ENCODE data around the gene MYO3B.

MYO3B gene

GRCh38 chr2:170468557-170468956 is 290.6 kb downstream of the MYO3B start:
- TF ChIP-seq FOXP2 (optimal IDR thresholded peaks at IDR 0.05; ENCODE audit: borderline replicate concordance, extremely low read depth, extremely low read length, insufficient read depth) = no peak
- TF ChIP-seq, protein P1, sequence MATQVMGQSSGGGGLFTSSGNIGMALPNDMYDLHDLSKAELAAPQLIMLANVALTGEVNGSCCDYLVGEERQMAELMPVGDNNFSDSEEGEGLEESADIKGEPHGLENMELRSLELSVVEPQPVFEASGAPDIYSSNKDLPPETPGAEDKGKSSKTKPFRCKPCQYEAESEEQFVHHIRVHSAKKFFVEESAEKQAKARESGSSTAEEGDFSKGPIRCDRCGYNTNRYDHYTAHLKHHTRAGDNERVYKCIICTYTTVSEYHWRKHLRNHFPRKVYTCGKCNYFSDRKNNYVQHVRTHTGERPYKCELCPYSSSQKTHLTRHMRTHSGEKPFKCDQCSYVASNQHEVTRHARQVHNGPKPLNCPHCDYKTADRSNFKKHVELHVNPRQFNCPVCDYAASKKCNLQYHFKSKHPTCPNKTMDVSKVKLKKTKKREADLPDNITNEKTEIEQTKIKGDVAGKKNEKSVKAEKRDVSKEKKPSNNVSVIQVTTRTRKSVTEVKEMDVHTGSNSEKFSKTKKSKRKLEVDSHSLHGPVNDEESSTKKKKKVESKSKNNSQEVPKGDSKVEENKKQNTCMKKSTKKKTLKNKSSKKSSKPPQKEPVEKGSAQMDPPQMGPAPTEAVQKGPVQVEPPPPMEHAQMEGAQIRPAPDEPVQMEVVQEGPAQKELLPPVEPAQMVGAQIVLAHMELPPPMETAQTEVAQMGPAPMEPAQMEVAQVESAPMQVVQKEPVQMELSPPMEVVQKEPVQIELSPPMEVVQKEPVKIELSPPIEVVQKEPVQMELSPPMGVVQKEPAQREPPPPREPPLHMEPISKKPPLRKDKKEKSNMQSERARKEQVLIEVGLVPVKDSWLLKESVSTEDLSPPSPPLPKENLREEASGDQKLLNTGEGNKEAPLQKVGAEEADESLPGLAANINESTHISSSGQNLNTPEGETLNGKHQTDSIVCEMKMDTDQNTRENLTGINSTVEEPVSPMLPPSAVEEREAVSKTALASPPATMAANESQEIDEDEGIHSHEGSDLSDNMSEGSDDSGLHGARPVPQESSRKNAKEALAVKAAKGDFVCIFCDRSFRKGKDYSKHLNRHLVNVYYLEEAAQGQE (IDR thresholded peaks at IDR 0.05; ENCODE audit: insufficient read depth in 1 of 2, low read depth in 2 of 2, low read length in 2 of 2) = no peak
- no peak for TF ChIP-seq TAF1 (IDR thresholded peaks at IDR 0.05; ENCODE audit: borderline replicate concordance, insufficient read depth, low read length)

DNA sequence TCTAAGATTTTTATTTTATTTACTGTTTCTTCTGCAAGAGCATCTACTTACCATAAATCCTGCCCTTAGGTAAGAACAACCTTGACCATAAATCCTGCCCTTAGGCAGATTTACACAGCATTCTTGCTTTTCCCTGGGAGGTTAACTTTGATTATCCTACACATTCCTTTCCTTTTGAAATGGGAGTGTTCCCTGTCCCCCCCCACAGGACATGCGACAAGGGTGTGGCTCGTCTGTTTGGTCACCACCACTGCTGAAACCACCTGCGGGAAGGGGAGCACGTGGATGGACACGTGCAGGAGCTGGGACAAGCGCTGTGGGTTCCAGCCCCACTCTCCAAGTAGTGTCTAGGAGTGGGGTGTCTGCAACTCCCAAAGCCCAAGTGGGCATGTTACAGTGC is 297.9 kb downstream of the MYO3B start:
- TF ChIP-seq POLR2AphosphoS5 (IDR thresholded peaks at IDR 0.05; ENCODE audit: low read depth, low read length) (no peak), TAF1 (IDR thresholded peaks at IDR 0.05; ENCODE audit: borderline replicate concordance, insufficient read depth, low read length) (no peak), FOXP2 (optimal IDR thresholded peaks at IDR 0.05; ENCODE audit: borderline replicate concordance, extremely low read depth, extremely low read length, insufficient read depth) (no peak), SIN3A (IDR thresholded peaks at IDR 0.05; ENCODE audit: borderline replicate concordance, insufficient read depth, low read length) (no peak)
- TF ChIP-seq, protein P1 (IDR thresholded peaks at IDR 0.05; ENCODE audit: insufficient read depth in 1 of 2, low read depth in 2 of 2, low read length in 2 of 2) = no peak

DNA sequence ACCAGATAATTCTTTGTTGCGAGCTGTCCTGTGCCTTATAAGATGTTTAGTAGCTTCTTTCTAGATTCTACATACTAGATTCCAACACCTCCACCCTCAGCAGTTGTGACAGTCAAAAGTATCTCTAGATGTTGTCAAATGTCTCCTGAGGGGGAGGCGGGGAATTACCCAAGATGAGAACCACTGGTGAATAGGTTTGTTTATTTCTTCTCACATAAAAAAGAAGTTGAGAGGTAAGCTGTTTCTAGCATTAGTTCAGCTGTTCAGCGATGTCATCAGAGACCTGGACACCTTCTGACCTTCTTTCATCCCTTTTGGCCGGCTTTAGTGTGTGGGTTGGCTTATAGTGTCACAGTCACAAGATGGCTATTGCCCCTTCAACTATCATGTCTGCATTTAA is 299.7 kb downstream of the MYO3B start:
- TF ChIP-seq FOXP2 (optimal IDR thresholded peaks at IDR 0.05; ENCODE audit: borderline replicate concordance, extremely low read depth, extremely low read length, insufficient read depth) (no peak), TAF1 (IDR thresholded peaks at IDR 0.05; ENCODE audit: borderline replicate concordance, insufficient read depth, low read length) (no peak), POLR2AphosphoS5 (IDR thresholded peaks at IDR 0.05; ENCODE audit: low read depth, low read length) (no peak)
- TF ChIP-seq, protein P1 (IDR thresholded peaks at IDR 0.05; ENCODE audit: insufficient read depth in 1 of 2, low read depth in 2 of 2, low read length in 2 of 2) = no peak

DNA sequence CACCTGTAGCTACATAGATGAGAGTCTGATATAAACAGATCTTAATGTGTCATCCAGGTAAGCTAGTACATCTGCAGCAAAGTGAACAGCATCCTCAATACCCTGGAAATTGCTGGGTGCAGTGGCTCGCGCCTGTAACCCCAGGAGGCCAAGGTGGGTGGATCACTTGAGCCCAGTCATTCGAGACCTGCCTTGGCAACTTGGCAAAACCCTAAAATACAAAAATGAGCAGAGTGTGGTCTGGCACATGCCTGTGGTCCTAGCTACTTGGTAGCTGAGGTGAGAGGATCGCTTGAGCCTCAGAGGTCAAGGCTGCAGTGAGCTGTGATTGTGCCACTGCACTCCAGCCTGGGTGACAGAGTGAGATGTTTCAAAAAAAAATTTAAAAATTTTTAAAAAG is 303.3 kb downstream of the MYO3B start:
- TF ChIP-seq FOXP2 (optimal IDR thresholded peaks at IDR 0.05; ENCODE audit: borderline replicate concordance, extremely low read depth, extremely low read length, insufficient read depth) = no peak
- TF ChIP-seq POLR2AphosphoS5 (IDR thresholded peaks at IDR 0.05; ENCODE audit: low read depth, low read length) = no peak
- TF ChIP-seq TAF1 (IDR thresholded peaks at IDR 0.05; ENCODE audit: borderline replicate concordance, insufficient read depth, low read length) = no peak
- TF ChIP-seq SIN3A (IDR thresholded peaks at IDR 0.05; ENCODE audit: borderline replicate concordance, insufficient read depth, low read length) = no peak
- TF ChIP-seq, protein P1 (IDR thresholded peaks at IDR 0.05; ENCODE audit: insufficient read depth in 1 of 2, low read depth in 2 of 2, low read length in 2 of 2) = no peak

- TF ChIP-seq TAF1 (IDR thresholded peaks at IDR 0.05; ENCODE audit: borderline replicate concordance, insufficient read depth, low read length) (no peak), FOXP2 (optimal IDR thresholded peaks at IDR 0.05; ENCODE audit: borderline replicate concordance, extremely low read depth, extremely low read length, insufficient read depth) (no peak), POLR2AphosphoS5 (IDR thresholded peaks at IDR 0.05; ENCODE audit: low read depth, low read length) (no peak), SIN3A (IDR thresholded peaks at IDR 0.05; ENCODE audit: borderline replicate concordance, insufficient read depth, low read length) (no peak)
- TF ChIP-seq, protein P1 (IDR thresholded peaks at IDR 0.05; ENCODE audit: insufficient read depth in 1 of 2, low read depth in 2 of 2, low read length in 2 of 2) = no peak
Observed at GRCh38 chr2:170484552-170484951, 306.6 kb downstream of the MYO3B start.
